WERI-Rb-1 (cell line): ENCODE measurements around the gene AHR.

Experiments used
- DNase-seq: peaks from one replicate; pipeline ENCODE4 v3.0.0-alpha.2; 2020
- H3K27ac ChIP-seq: fragments of 250-450 bp; sonication (Bioruptor Pico); 2 replicates; pipeline ENCODE4 v1.5.1; 2020; ENCODE audit warnings: mild to moderate bottlenecking, moderate library complexity
- H3K27me3 ChIP-seq: fragments of 250-450 bp; sonication (Bioruptor Pico); 2 replicates; pipeline ENCODE4 v1.5.1; 2021; ENCODE audit warnings: mild to moderate bottlenecking, low read depth, moderate library complexity; ENCODE audit not compliant: insufficient read depth, severe bottlenecking
- H3K36me3 ChIP-seq: fragments of 250-450 bp; sonication (Bioruptor Pico); 2 replicates; pipeline ENCODE4 v1.5.1; 2020; ENCODE audit warnings: mild to moderate bottlenecking, moderate library complexity
- H3K4me3 ChIP-seq: 2 replicates; pipeline ENCODE4 v1.5.1; 2011; ENCODE audit warnings: low read depth, mild to moderate bottlenecking, control low read depth, low read length
- H3K9me3 ChIP-seq: fragments of 250-450 bp; sonication (Bioruptor Pico); 2 replicates; pipeline ENCODE4 v1.5.1; 2021; ENCODE audit warnings: mild to moderate bottlenecking, moderate library complexity; ENCODE audit not compliant: severe bottlenecking
- CTCF ChIP-seq: IDR thresholded peaks from 2 replicates; pipeline ENCODE4 v1.5.1; 2011; ENCODE audit warnings: low read depth, mild to moderate bottlenecking, control low read depth, inconsistent platforms, low read length

AHR gene

GRCh38 chr7:17354473-17354872, 56.0 kb downstream of the AHR start:
- no peak for DNase-seq
- no peak overlapping the region for H3K27ac ChIP-seq

GRCh38 chr7:17355050-17355449, 56.6 kb downstream of the AHR start:
- no peak for DNase-seq
- H3K36me3 ChIP-seq: no peaks in the 10 kb centered on the region
- no peak overlapping the region for H3K27ac ChIP-seq
- peaks cover 4% of the 10 kb centered on the region for H3K9me3 ChIP-seq
- no peak overlapping the region for H3K4me3 ChIP-seq
- H3K27me3 ChIP-seq: no peaks in the 10 kb centered on the region
- no peak for TF ChIP-seq CTCF

More at GRCh38 chr7:17354473-17354872, 56.0 kb downstream of the AHR start:
- Histone ChIP-seq H3K9me3 (peaks cover 6% of the 10 kb centered on the region), H3K36me3 (no peaks in the 10 kb centered on the region), H3K27me3 (no peaks in the 10 kb centered on the region), H3K4me3 (no peak overlapping the region)
- TF ChIP-seq CTCF: no peak

GRCh38 chr7:17357952-17358351, 59.5 kb downstream of the AHR start:
- no peaks in the 10 kb centered on the region for H3K9me3 ChIP-seq
- DNase-seq: no peak
- H3K36me3 ChIP-seq: no peaks in the 10 kb centered on the region
- H3K27me3 ChIP-seq: no peaks in the 10 kb centered on the region
- no peak overlapping the region for H3K4me3 ChIP-seq
- no peak for TF ChIP-seq CTCF
- no peak overlapping the region for H3K27ac ChIP-seq

GRCh38 chr7:17359610-17360009, 61.2 kb downstream of the AHR start:
- DNase-seq: no peak
- Histone ChIP-seq H3K9me3 (no peaks in the 10 kb centered on the region), H3K27me3 (no peaks in the 10 kb centered on the region), H3K4me3 (no peak overlapping the region), H3K36me3 (no peaks in the 10 kb centered on the region), H3K27ac (no peak overlapping the region)
- no peak for TF ChIP-seq CTCF

- Histone ChIP-seq H3K27ac (no peak overlapping the region), H3K27me3 (no peaks in the 10 kb centered on the region), H3K4me3 (no peak overlapping the region), H3K9me3 (no peaks in the 10 kb centered on the region), H3K36me3 (no peaks in the 10 kb centered on the region)
- no peak for TF ChIP-seq CTCF
- DNase-seq: no peak
Observed at GRCh38 chr7:17362439-17363105, 64.1 kb downstream of the AHR start.

- no peak overlapping the region for H3K27ac ChIP-seq
- DNase-seq: no peak
- H3K9me3 ChIP-seq: no peaks in the 10 kb centered on the region
- H3K4me3 ChIP-seq: no peak overlapping the region
- H3K27me3 ChIP-seq: no peaks in the 10 kb centered on the region
- H3K36me3 ChIP-seq: no peaks in the 10 kb centered on the region
- no peak for TF ChIP-seq CTCF
Observed at GRCh38 chr7:17364671-17365070, 66.2 kb downstream of the AHR start.
